Stromal cell of bone marrow (primary cell): Measurements from ENCODE around the gene SCMH1.
"Not testable (repeated sequence)": the region's sequence is repeated elsewhere in the genome, so short reads cannot be mapped to it uniquely, and the experiment has no call there.

ENCODE experiments used
- DNase-seq: peaks from one replicate; pipeline ENCODE4 v3.0.0-alpha.2; 2012; ENCODE audit warnings: low read depth

SCMH1 gene

GRCh38 chr1:41211608-41212007, 30.5 kb downstream of the SCMH1 start:
- DNase-seq: not testable (repeated sequence)

- not testable (repeated sequence) for DNase-seq
These were observed 35.1 kb downstream of the SCMH1 start for GRCh38 chr1:41207053-41207452.

- no peak for DNase-seq
These were observed 41.4 kb downstream of the SCMH1 start for GRCh38 chr1:41200728-41201127.

DNA sequence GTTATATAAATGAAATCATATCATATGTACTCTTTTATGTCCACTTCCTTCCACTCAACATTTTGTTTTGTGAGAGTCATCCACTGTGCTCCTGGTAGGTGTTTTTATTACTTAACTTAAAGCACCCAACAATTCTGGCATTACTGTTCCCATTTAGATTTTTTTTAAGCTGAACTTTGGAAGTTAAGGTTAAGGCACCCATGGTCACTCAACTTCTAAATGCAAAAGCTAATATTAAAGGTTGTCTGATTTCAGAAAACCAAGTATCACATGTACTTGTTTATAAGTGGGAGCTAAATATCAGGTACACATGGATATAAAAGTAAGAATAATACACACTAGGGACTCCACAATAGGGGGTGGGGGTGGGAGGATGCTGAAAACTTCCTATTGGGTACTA, 42.7 kb downstream of the SCMH1 start:
- no peak for DNase-seq

- DNase-seq: no peak
These were observed 49.5 kb downstream of the SCMH1 start for GRCh38 chr1:41192456-41193178.

GRCh38 chr1:41184446-41184845, 57.7 kb downstream of the SCMH1 start:
- no peak for DNase-seq

- not testable (repeated sequence) for DNase-seq
These were observed 63.9 kb downstream of the SCMH1 start for GRCh38 chr1:41178230-41178629.

DNA sequence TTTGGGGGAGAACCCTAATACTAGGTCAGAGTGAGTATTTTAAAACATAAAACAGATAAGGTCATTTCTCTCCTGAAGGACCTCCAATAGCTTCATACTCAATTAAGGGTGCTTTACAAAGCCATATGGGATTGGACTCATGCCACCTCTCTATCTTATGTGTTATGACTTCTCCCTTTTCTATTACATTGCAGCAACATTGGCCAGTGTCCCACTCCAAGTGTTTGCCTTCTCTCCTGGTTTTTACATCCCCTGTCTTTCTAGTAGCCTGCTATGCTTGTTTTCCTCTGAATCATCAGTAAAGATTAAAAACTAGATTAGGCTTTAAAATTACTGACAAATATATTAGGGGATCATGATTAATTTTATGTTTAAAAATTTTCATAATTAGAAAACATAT, 66.6 kb downstream of the SCMH1 start:
- DNase-seq: no peak

DNA sequence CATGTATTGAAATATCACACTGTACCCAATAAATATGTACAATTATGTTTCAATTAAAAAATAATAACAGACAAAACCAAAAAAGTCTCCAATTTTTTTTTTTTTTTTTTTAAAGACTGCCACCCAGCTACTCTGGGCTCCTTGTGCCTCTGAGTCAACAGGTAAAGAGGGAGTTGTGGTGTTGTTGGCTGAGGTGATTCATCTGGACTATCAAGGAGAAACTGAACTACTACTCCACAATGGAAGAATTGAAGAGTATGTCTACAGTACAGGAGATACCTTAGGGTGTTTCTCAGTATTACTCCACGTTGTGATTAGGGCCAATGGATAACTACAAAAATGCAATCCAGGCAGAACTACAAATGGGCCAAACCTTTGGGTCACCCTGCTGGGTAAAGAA, 67.9 kb downstream of the SCMH1 start:
- no peak for DNase-seq

- DNase-seq: no peak
These were observed 68.5 kb downstream of the SCMH1 start for GRCh38 chr1:41173651-41174050.

DNA sequence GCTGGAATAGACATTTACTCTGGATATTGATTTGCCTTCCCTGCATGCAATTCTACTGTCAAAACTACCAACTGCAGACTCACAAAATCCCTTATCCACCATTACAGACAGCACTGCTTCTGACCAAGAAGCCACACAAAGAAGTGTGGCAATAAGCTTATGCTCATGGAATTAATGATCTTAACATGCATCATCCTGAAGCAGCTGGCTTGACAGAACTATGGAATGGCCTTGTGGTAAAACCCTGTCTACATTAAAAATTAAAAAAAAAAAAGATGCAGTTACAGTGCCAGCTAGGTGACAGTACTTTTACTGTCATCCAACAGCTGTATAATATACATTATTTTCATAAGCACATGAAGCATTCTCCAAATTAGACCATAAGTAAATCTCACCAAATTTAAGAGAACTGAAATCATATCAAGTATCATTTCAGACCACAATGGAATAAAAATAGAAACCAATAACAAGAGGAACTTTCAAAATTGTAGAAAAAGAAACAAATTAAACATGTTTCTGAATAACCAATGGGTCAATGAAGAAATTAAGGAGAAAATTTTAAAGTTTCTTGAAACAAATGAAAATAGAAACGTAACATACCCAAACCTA, 70.7 kb downstream of the SCMH1 start:
- no peak for DNase-seq

GRCh38 chr1:41169799-41170180, 72.3 kb downstream of the SCMH1 start:
- no peak for DNase-seq

DNA sequence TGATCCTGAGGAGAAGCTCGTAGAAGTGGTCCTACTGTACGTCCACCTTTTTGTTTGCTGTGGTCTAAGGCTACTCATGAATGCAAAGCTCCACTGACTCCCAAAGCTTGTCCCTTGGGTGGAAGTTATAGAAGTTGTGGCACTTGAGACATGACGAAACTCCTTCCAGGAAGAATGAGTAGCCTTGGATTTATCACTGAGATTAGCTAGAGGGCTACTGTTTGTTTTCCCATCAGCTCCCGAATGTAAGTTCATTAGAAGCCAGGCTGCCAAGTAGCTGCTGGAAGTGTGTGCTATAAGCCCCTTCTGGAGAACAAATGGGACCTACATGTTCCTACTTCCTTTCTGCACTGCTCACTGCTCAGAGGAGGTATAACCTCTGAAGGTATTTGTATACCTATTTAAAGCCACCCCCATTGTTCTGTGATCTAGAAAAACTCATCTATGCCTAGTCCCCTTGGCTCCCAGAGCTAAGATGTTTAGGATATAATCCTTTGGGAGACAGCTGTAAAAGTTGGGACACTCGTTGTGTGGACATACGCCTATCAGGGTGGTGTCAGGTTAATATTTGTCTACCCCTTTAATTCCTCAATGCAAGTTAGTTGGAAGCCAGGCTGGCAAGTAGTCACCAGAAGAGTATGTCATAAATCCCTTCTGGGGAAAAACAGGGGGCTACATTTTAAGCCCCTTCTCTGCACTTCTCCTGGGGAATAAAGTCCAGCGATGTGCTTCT, 72.9 kb downstream of the SCMH1 start:
- DNase-seq: no peak

- no peak for DNase-seq
These were observed 74.4 kb downstream of the SCMH1 start for GRCh38 chr1:41167667-41168066.

DNA sequence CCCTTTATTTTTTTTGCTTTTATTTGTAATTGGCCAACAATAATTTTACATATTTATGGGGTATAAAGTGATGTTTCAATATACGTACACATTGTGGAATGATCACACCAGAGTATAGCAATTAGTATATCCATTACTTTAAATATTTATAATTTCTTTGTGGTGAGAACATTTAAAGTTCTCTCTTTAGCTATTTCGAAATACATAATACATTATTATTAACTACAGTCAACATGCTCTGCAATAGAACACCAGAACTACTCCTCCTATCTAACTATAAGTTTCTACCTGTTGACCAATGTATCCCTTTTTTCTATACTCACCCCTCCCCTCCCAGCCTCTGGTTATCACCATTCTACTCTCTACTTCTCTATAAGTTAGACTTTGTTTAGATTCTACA, 77.4 kb downstream of the SCMH1 start:
- no peak for DNase-seq

DNA sequence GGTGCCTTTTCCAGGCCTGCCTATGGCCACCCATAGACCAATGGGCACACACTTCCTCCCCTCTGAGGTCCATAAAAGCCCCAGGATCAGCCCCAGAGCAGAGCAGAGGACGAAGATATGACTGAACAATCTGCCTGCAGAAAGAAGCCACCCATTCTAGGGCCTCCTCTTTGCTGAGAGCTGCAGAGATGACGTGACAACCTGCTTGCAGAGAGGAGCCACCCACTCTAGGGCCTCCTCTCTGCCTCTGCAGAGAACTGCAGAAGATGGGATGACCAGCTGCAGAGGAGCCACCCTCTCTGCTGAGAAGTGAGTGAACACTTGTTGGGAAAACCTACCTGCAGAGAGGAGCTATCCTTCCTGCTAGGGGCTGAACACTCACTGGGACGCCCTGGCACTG, 79.7 kb downstream of the SCMH1 start:
- DNase-seq: no peak

- no peak for DNase-seq
These were observed 80.3 kb downstream of the SCMH1 start for GRCh38 chr1:41161846-41162245.

- DNase-seq: no peak
These were observed 81.5 kb downstream of the SCMH1 start for GRCh38 chr1:41160498-41161110.

- no peak for DNase-seq
These were observed 83.1 kb downstream of the SCMH1 start for GRCh38 chr1:41158966-41159365.

DNA sequence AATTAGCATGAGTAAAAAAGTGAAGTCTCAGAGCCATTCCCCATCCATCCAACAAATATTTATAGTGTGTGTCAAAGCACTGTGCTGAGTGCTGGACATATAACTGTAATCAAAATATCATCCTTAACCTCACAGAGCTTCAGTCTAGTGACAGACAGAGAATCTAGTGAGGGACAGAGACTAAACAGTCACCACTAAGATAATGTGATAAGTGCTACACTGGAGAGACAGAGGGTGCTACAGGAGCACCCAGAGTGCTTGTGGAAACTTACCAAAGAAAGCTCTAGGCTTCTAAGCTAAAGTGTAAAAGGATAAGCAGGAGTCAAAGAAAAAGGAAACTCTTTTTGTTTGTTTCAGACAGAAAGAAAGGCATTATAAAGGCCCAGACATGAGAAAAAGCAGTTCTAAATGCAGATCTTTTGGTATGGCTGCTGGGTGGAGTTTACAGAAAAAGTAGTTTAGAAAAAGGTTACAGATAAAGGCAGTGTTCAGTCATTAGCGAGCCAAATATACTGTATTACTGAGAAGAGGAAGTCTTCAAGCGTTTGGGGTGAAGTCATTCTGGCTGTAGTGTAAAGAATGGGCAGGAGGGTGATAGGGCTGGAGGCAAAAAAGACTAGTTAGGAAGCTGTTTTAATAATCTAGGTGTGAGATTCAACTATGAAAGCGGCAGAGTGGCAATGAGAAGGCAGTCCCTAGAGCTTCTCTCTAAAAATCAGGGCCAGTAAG, 83.8 kb downstream of the SCMH1 start:
- DNase-seq: no peak

DNA sequence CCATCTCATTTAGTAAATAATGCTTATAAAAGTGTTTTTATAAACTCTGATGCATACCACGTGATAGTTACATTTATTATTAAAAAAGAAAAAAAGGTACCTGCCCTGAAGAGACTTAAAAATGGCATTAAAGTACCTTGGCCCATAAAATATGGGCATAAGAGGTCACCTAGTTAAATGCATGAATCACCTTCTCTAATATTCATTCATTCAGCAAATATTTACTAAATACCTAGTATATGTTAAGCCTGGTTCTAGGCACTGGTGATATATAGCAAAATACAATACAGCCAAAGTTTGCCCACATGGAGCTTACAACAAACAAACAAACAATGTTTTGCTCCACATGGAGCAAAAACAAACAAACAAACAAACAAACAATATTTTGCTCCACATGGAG, 87.0 kb downstream of the SCMH1 start:
- DNase-seq: no peak

GRCh38 chr1:41153750-41154274, 88.3 kb downstream of the SCMH1 start:
- no peak for DNase-seq
